ENCODE data around the gene ANKRD35. TPM values are rescaled to one million over a fixed set of nuclear protein-coding genes. Genes with fewer than 3 reads are reported as not detected.

ANKRD35 gene
- total and polyA plus RNA-seq, 2 experiments from 2014 or later, result 3.6 to 5.6 TPM

DNA sequence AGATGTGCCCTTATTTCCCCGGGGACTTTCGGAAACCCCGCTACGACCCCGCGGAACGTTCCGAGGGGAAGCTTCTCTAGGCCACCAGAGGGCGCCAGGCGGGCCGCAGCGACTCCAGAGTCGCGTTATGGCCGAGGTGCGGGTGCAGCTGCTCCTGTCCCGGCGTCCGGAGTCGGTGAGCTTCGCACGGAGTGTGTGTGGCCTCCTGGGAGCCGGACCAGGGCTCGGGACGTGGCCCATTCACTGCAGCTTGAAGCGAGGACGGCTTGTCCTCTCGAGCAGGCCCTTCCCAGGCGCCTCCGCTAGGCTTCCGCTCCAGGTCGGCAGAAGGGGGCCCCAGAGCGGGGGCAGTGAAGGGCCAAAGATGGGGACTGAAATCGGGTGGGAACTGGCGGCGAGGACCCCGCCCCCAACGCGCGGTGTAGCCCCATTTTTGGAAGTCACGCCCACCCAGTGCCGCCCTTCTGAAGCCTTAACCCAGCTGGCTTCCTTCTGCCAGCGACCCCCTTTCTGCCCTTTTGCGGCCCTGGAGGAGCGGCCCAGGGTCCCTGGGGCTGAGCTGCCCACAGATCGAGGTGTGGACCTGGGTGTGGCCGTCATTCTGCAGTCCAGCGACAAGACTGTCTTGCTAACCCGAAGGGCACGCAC lies 40.0 kb downstream of the ANKRD35 start, which contains the start of gene NUDT17 (continued):
- TF ChIP-seq, protein P1, sequence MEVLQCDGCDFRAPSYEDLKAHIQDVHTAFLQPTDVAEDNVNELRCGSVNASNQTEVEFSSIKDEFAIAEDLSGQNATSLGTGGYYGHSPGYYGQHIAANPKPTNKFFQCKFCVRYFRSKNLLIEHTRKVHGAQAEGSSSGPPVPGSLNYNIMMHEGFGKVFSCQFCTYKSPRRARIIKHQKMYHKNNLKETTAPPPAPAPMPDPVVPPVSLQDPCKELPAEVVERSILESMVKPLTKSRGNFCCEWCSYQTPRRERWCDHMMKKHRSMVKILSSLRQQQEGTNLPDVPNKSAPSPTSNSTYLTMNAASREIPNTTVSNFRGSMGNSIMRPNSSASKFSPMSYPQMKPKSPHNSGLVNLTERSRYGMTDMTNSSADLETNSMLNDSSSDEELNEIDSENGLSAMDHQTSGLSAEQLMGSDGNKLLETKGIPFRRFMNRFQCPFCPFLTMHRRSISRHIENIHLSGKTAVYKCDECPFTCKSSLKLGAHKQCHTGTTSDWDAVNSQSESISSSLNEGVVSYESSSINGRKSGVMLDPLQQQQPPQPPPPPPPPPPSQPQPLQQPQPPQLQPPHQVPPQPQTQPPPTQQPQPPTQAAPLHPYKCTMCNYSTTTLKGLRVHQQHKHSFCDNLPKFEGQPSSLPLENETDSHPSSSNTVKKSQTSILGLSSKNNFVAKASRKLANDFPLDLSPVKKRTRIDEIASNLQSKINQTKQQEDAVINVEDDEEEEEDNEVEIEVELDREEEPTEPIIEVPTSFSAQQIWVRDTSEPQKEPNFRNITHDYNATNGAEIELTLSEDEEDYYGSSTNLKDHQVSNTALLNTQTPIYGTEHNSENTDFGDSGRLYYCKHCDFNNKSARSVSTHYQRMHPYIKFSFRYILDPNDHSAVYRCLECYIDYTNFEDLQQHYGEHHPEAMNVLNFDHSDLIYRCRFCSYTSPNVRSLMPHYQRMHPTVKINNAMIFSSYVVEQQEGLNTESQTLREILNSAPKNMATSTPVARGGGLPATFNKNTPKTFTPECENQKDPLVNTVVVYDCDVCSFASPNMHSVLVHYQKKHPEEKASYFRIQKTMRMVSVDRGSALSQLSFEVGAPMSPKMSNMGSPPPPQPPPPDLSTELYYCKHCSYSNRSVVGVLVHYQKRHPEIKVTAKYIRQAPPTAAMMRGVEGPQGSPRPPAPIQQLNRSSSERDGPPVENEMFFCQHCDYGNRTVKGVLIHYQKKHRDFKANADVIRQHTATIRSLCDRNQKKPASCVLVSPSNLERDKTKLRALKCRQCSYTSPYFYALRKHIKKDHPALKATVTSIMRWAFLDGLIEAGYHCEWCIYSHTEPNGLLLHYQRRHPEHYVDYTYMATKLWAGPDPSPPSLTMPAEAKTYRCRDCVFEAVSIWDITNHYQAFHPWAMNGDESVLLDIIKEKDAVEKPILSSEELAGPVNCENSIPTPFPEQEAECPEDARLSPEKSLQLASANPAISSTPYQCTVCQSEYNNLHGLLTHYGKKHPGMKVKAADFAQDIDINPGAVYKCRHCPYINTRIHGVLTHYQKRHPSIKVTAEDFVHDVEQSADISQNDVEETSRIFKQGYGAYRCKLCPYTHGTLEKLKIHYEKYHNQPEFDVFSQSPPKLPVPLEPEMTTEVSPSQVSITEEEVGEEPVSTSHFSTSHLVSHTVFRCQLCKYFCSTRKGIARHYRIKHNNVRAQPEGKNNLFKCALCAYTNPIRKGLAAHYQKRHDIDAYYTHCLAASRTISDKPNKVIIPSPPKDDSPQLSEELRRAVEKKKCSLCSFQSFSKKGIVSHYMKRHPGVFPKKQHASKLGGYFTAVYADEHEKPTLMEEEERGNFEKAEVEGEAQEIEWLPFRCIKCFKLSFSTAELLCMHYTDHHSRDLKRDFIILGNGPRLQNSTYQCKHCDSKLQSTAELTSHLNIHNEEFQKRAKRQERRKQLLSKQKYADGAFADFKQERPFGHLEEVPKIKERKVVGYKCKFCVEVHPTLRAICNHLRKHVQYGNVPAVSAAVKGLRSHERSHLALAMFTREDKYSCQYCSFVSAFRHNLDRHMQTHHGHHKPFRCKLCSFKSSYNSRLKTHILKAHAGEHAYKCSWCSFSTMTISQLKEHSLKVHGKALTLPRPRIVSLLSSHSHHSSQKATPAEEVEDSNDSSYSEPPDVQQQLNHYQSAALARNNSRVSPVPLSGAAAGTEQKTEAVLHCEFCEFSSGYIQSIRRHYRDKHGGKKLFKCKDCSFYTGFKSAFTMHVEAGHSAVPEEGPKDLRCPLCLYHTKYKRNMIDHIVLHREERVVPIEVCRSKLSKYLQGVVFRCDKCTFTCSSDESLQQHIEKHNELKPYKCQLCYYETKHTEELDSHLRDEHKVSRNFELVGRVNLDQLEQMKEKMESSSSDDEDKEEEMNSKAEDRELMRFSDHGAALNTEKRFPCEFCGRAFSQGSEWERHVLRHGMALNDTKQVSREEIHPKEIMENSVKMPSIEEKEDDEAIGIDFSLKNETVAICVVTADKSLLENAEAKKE (CRISPR knock-in tag; IDR thresholded peaks at IDR 0.05), result no peak
- TF ChIP-seq EZH2 (IDR thresholded peaks at IDR 0.05; ENCODE audit: low read depth, unreplicated experiment) (no peak), JUNB (IDR thresholded peaks at IDR 0.05; ENCODE audit: unreplicated experiment) (no peak), EZH2phosphoT487 (IDR thresholded peaks at IDR 0.05; ENCODE audit: unreplicated experiment) (no peak), NANOG (IDR thresholded peaks at IDR 0.05; ENCODE audit: borderline replicate concordance) (no peak), CREB1 (CRISPR knock-in tag; IDR thresholded peaks at IDR 0.05; ENCODE audit: low read depth) (peak; percentile 37; the same call in 1 of the 2 replicates), ZNF331 (CRISPR knock-in tag; IDR thresholded peaks at IDR 0.05; ENCODE audit: low read depth) (no peak), STAT1 (IDR thresholded peaks at IDR 0.05; ENCODE audit: unreplicated experiment) (no peak)
- TF ChIP-seq, protein P2, sequence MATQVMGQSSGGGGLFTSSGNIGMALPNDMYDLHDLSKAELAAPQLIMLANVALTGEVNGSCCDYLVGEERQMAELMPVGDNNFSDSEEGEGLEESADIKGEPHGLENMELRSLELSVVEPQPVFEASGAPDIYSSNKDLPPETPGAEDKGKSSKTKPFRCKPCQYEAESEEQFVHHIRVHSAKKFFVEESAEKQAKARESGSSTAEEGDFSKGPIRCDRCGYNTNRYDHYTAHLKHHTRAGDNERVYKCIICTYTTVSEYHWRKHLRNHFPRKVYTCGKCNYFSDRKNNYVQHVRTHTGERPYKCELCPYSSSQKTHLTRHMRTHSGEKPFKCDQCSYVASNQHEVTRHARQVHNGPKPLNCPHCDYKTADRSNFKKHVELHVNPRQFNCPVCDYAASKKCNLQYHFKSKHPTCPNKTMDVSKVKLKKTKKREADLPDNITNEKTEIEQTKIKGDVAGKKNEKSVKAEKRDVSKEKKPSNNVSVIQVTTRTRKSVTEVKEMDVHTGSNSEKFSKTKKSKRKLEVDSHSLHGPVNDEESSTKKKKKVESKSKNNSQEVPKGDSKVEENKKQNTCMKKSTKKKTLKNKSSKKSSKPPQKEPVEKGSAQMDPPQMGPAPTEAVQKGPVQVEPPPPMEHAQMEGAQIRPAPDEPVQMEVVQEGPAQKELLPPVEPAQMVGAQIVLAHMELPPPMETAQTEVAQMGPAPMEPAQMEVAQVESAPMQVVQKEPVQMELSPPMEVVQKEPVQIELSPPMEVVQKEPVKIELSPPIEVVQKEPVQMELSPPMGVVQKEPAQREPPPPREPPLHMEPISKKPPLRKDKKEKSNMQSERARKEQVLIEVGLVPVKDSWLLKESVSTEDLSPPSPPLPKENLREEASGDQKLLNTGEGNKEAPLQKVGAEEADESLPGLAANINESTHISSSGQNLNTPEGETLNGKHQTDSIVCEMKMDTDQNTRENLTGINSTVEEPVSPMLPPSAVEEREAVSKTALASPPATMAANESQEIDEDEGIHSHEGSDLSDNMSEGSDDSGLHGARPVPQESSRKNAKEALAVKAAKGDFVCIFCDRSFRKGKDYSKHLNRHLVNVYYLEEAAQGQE (IDR thresholded peaks at IDR 0.05; ENCODE audit: unreplicated experiment), result no peak
- TF ChIP-seq, protein P3, sequence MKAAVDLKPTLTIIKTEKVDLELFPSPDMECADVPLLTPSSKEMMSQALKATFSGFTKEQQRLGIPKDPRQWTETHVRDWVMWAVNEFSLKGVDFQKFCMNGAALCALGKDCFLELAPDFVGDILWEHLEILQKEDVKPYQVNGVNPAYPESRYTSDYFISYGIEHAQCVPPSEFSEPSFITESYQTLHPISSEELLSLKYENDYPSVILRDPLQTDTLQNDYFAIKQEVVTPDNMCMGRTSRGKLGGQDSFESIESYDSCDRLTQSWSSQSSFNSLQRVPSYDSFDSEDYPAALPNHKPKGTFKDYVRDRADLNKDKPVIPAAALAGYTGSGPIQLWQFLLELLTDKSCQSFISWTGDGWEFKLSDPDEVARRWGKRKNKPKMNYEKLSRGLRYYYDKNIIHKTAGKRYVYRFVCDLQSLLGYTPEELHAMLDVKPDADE (IDR thresholded peaks at IDR 0.05), result no peak
